ENCODE data around the gene BBS10.
"Not testable (repeated sequence)": the region's sequence is repeated elsewhere in the genome, so short reads cannot be mapped to it uniquely, and the experiment has no call there.

BBS10 gene

GRCh38 chr12:76348079-76348901, at the start of gene BBS10:
Gene BBS10, minus strand, starts transcription at chr12:76348415. Its CDS starts 57 bp downstream, at chr12:76348358.
- H3K27me3 ChIP-seq (ENCODE audit: control insufficient read depth, insufficient read depth, low read length), result no peaks in the 10 kb centered on the region
- no peaks in the 10 kb centered on the region for H3K36me3 ChIP-seq (ENCODE audit: control insufficient read depth, insufficient read depth, low read length)
- H3K4me1 ChIP-seq (ENCODE audit: control insufficient read depth, insufficient read depth, low read length), result no peaks in the 10 kb centered on the region
- peak within 1 kb of the TSS; percentile 90 for H3K4me3 ChIP-seq (ENCODE audit: low read length)
- peak within 1 kb of the TSS; percentile 85 for H3K27ac ChIP-seq (ENCODE audit: low read depth, low read length)
- H3K9ac ChIP-seq (ENCODE audit: low read length), result peak within 1 kb of the TSS; percentile 64

DNA sequence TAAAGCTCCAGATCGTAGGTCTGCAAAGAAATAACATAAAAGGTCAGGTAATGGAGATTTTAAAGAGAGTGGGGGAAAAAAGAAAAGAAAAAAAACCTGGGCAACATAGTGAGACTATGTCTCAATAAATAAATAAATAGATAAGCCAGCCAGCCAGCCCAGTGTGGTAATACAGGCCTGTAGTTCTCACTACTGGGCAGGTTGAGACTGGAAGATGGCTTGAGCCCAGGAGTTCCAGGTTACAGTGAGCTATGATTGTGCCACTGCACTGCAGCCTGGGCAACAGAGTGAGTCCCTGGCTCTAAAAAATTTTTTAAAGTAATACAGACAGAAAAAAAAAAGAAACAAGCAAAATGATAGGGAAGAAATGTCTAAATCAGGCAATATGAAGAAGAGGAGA, 43.2 kb upstream of the BBS10 start:
- Histone ChIP-seq H3K9ac (ENCODE audit: low read length) (no peak overlapping the region), H3K36me3 (ENCODE audit: control insufficient read depth, insufficient read depth, low read length) (no peaks in the 10 kb centered on the region), H3K4me1 (ENCODE audit: control insufficient read depth, insufficient read depth, low read length) (no peaks in the 10 kb centered on the region), H3K4me3 (ENCODE audit: low read length) (no peak overlapping the region), H3K27ac (ENCODE audit: low read depth, low read length) (no peak overlapping the region), H3K27me3 (ENCODE audit: control insufficient read depth, insufficient read depth, low read length) (no peaks in the 10 kb centered on the region)

GRCh38 chr12:76387614-76388013, 39.4 kb upstream of the BBS10 start:
- Histone ChIP-seq H3K9ac (ENCODE audit: low read length) (no peak overlapping the region), H3K27ac (ENCODE audit: low read depth, low read length) (no peak overlapping the region), H3K36me3 (ENCODE audit: control insufficient read depth, insufficient read depth, low read length) (no peaks in the 10 kb centered on the region), H3K4me1 (ENCODE audit: control insufficient read depth, insufficient read depth, low read length) (no peaks in the 10 kb centered on the region), H3K27me3 (ENCODE audit: control insufficient read depth, insufficient read depth, low read length) (no peaks in the 10 kb centered on the region), H3K4me3 (ENCODE audit: low read length) (no peak overlapping the region)

GRCh38 chr12:76384560-76384959, 36.3 kb upstream of the BBS10 start:
- H3K27me3 ChIP-seq (ENCODE audit: control insufficient read depth, insufficient read depth, low read length), result no peaks in the 10 kb centered on the region
- H3K4me3 ChIP-seq (ENCODE audit: low read length), result no peak overlapping the region
- H3K9ac ChIP-seq (ENCODE audit: low read length), result no peak overlapping the region
- no peak overlapping the region for H3K27ac ChIP-seq (ENCODE audit: low read depth, low read length)
- no peaks in the 10 kb centered on the region for H3K36me3 ChIP-seq (ENCODE audit: control insufficient read depth, insufficient read depth, low read length)
- H3K4me1 ChIP-seq (ENCODE audit: control insufficient read depth, insufficient read depth, low read length), result no peaks in the 10 kb centered on the region

DNA sequence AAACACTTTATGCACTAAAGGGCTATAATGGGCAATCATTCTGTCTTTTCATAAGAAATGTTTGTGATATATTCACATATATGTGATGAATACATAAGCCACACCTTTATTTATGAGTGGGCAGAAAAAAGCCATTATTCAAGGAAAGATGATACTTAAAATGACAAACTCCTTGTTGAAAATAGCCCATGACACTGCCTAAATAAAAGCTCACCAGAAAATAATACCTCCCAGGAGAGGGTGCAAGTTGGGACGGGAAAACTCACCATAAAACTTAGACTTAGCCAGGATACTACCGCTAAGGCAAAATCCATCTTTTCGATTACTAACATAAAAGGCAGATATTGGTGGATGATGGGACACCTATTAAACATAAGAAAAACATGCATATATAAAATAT, 35.8 kb upstream of the BBS10 start:
- Histone ChIP-seq H3K9ac (ENCODE audit: low read length) (no peak overlapping the region), H3K27me3 (ENCODE audit: control insufficient read depth, insufficient read depth, low read length) (no peaks in the 10 kb centered on the region), H3K4me1 (ENCODE audit: control insufficient read depth, insufficient read depth, low read length) (no peaks in the 10 kb centered on the region), H3K27ac (ENCODE audit: low read depth, low read length) (no peak overlapping the region), H3K4me3 (ENCODE audit: low read length) (no peak overlapping the region), H3K36me3 (ENCODE audit: control insufficient read depth, insufficient read depth, low read length) (no peaks in the 10 kb centered on the region)

DNA sequence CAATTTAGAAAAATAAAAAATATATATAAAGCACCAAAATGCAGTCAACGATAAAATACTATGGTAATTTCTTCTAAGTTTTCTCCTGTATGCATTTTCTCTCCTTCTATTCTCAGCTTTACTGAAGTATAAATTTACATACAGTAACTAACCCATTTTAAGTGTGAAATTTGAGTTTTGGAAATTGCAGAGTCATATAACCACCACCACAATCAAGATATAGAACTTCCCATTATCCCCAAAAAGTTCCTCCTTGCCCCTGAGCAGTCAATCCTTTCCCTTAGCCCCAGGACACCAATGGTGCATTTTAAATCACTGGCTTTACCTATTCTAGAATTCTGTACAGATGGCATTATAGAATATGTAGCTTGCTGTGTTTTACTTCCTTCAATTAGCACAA, 31.0 kb upstream of the BBS10 start:
- Histone ChIP-seq H3K36me3 (ENCODE audit: control insufficient read depth, insufficient read depth, low read length) (peaks cover 3% of the 10 kb centered on the region), H3K27ac (ENCODE audit: low read depth, low read length) (no peak overlapping the region), H3K27me3 (ENCODE audit: control insufficient read depth, insufficient read depth, low read length) (no peaks in the 10 kb centered on the region), H3K4me3 (ENCODE audit: low read length) (no peak overlapping the region), H3K9ac (ENCODE audit: low read length) (no peak overlapping the region), H3K4me1 (ENCODE audit: control insufficient read depth, insufficient read depth, low read length) (no peaks in the 10 kb centered on the region)

- H3K36me3 ChIP-seq (ENCODE audit: control insufficient read depth, insufficient read depth, low read length); H3K27ac ChIP-seq (ENCODE audit: low read depth, low read length); H3K9ac ChIP-seq (ENCODE audit: low read length); H3K4me1 ChIP-seq (ENCODE audit: control insufficient read depth, insufficient read depth, low read length); H3K4me3 ChIP-seq (ENCODE audit: low read length); H3K27me3 ChIP-seq (ENCODE audit: control insufficient read depth, insufficient read depth, low read length): not testable (repeated sequence)
Observed at GRCh38 chr12:76376876-76377275, 28.7 kb upstream of the BBS10 start.

GRCh38 chr12:76375939-76376338, 27.7 kb upstream of the BBS10 start:
- H3K36me3 ChIP-seq (ENCODE audit: control insufficient read depth, insufficient read depth, low read length), result peaks cover 3% of the 10 kb centered on the region
- H3K4me3 ChIP-seq (ENCODE audit: low read length), result no peak overlapping the region
- H3K4me1 ChIP-seq (ENCODE audit: control insufficient read depth, insufficient read depth, low read length), result no peaks in the 10 kb centered on the region
- no peak overlapping the region for H3K27ac ChIP-seq (ENCODE audit: low read depth, low read length)
- H3K27me3 ChIP-seq (ENCODE audit: control insufficient read depth, insufficient read depth, low read length), result no peaks in the 10 kb centered on the region
- no peak overlapping the region for H3K9ac ChIP-seq (ENCODE audit: low read length)

- Histone ChIP-seq H3K4me3 (ENCODE audit: low read length) (no peak overlapping the region), H3K36me3 (ENCODE audit: control insufficient read depth, insufficient read depth, low read length) (peaks cover 3% of the 10 kb centered on the region), H3K27ac (ENCODE audit: low read depth, low read length) (no peak overlapping the region), H3K27me3 (ENCODE audit: control insufficient read depth, insufficient read depth, low read length) (no peaks in the 10 kb centered on the region), H3K9ac (ENCODE audit: low read length) (no peak overlapping the region), H3K4me1 (ENCODE audit: control insufficient read depth, insufficient read depth, low read length) (no peaks in the 10 kb centered on the region)
Observed at GRCh38 chr12:76375470-76375869, 27.3 kb upstream of the BBS10 start.

DNA sequence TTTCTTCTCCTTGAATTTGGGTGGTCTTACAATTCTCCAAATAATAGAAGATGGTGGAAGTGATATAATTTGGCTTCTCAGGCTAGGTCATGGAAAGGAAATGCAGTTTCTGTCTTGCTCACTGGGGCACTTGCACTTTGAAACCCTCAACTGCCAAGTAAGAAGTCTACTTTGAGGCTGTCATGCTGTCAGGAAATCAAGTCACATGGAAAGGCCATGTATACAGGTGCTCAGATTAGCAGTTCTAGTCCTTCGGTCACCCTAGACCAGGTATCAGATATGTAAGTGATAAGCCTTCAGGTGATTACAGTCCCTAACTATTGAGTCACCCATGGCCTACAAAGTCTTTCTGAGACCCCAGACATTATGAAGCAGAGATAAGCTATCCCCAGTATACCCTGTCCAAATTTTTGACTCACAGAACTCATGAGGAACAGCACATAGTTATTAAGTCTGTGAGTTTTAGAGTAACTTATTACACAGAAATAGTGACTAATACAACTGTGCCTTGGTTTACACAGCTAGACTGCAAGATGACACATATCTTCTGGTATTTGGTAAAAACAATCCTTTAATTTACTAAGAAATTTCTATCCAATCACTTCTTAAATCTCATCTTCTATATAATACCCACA, 26.3 kb upstream of the BBS10 start:
- H3K4me3 ChIP-seq (ENCODE audit: low read length), result no peak overlapping the region

GRCh38 chr12:76368230-76368629, 20.0 kb upstream of the BBS10 start:
- Histone ChIP-seq H3K27me3 (ENCODE audit: control insufficient read depth, insufficient read depth, low read length) (no peaks in the 10 kb centered on the region), H3K9ac (ENCODE audit: low read length) (no peak overlapping the region), H3K36me3 (ENCODE audit: control insufficient read depth, insufficient read depth, low read length) (peaks cover 6% of the 10 kb centered on the region), H3K4me1 (ENCODE audit: control insufficient read depth, insufficient read depth, low read length) (no peaks in the 10 kb centered on the region), H3K27ac (ENCODE audit: low read depth, low read length) (no peak overlapping the region), H3K4me3 (ENCODE audit: low read length) (no peak overlapping the region)

More for the DNA sequence above, 26.3 kb upstream of the BBS10 start:
- H3K36me3 ChIP-seq (ENCODE audit: control insufficient read depth, insufficient read depth, low read length), result peaks cover 3% of the 10 kb centered on the region
- no peaks in the 10 kb centered on the region for H3K4me1 ChIP-seq (ENCODE audit: control insufficient read depth, insufficient read depth, low read length)
- H3K9ac ChIP-seq (ENCODE audit: low read length), result no peak overlapping the region
- H3K27ac ChIP-seq (ENCODE audit: low read depth, low read length), result no peak overlapping the region
- H3K27me3 ChIP-seq (ENCODE audit: control insufficient read depth, insufficient read depth, low read length), result no peaks in the 10 kb centered on the region

DNA sequence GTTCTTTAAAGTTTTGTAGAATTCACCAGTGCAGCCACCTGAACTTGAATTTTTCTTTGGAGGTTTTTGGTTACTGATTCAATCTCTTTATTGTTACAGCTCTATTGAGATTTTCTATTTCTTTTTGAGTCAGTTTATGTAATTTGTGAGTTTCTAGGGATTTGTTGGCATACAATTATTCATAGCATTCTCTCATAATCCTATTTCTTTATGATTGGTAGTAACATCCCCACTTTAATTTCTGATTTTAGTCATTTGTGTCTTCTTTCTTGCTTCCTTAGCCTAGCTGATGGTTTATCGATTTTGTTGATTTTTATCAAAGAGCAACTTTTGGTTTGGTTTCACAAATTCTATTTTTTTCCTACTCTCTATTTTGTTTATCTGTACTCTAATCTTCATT, 17.9 kb upstream of the BBS10 start:
- H3K9ac ChIP-seq (ENCODE audit: low read length), result no peak overlapping the region
- no peak overlapping the region for H3K27ac ChIP-seq (ENCODE audit: low read depth, low read length)
- no peaks in the 10 kb centered on the region for H3K27me3 ChIP-seq (ENCODE audit: control insufficient read depth, insufficient read depth, low read length)
- no peaks in the 10 kb centered on the region for H3K4me1 ChIP-seq (ENCODE audit: control insufficient read depth, insufficient read depth, low read length)
- no peak overlapping the region for H3K4me3 ChIP-seq (ENCODE audit: low read length)
- peaks cover 6% of the 10 kb centered on the region for H3K36me3 ChIP-seq (ENCODE audit: control insufficient read depth, insufficient read depth, low read length)

DNA sequence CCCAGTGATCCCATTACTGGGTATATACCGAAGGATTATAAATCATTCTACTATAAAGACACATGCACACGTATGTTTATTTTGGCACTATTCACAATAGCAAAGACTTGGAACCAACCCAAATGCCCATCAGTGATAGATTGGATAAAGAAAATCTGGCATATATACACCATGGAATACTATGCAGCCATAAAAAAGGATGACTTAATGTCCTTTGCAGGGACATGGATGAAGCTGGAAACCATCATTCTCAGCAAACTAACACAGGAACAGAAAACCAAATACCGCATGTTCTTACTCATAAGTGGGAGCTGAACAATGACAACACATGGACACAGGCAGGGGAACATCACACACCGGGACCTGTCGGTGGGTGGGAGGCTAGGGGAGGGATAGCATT, 15.9 kb upstream of the BBS10 start:
- not testable (repeated sequence) for H3K9ac ChIP-seq (ENCODE audit: low read length); H3K27ac ChIP-seq (ENCODE audit: low read depth, low read length); H3K27me3 ChIP-seq (ENCODE audit: control insufficient read depth, insufficient read depth, low read length); H3K4me3 ChIP-seq (ENCODE audit: low read length); H3K36me3 ChIP-seq (ENCODE audit: control insufficient read depth, insufficient read depth, low read length); H3K4me1 ChIP-seq (ENCODE audit: control insufficient read depth, insufficient read depth, low read length)
